GM06990 (cell line): Measurements from ENCODE around the gene UCN2.

Experiments
- DNase-seq: peaks from one replicate; pipeline ENCODE4 v3.0.0-alpha.2; 2011; ENCODE audit not compliant: insufficient read length; ENCODE audit errors: extremely low read depth
- H3K27me3 ChIP-seq: replicated peaks from 2 replicates; pipeline ENCODE4 v1.6.0; 2011; ENCODE audit warnings: low read length; ENCODE audit not compliant: control insufficient read depth, insufficient read depth
- H3K36me3 ChIP-seq: 2 replicates; pipeline ENCODE4 v1.5.1; 2011; ENCODE audit warnings: low read length; ENCODE audit not compliant: control insufficient read depth, insufficient read depth
- H3K4me3 ChIP-seq: replicated peaks from 2 replicates; pipeline ENCODE4 v1.5.1; 2011; ENCODE audit warnings: low read depth, mild to moderate bottlenecking, control low read depth, low read length
- CTCF ChIP-seq: IDR thresholded peaks from 2 replicates; pipeline ENCODE4 v1.5.1; 2011; ENCODE audit warnings: low read length, control low read depth, mild to moderate bottlenecking, inconsistent platforms; ENCODE audit not compliant: insufficient read depth, poor library complexity, severe bottlenecking

UCN2 gene

GRCh38 chr3:48593337-48593736 is 29.8 kb upstream of the UCN2 start:
- H3K4me3 ChIP-seq = no peak overlapping the region
- DNase-seq = no peak
- H3K27me3 ChIP-seq = no peaks in the 10 kb centered on the region; the same call in 1 of the 2 replicates
- H3K36me3 ChIP-seq = peaks cover under 1% of the 10 kb centered on the region; the same call in 1 of the 2 replicates
- no peak for TF ChIP-seq CTCF

GRCh38 chr3:48592519-48593087 is 29.0 kb upstream of the UCN2 start:
- Histone ChIP-seq H3K27me3 (no peaks in the 10 kb centered on the region; the same call in 1 of the 2 replicates), H3K4me3 (no peak overlapping the region), H3K36me3 (no peaks in the 10 kb centered on the region)
- DNase-seq = no peak
- no peak for TF ChIP-seq CTCF

GRCh38 chr3:48591886-48592518 is 28.4 kb upstream of the UCN2 start:
- no peak for DNase-seq
- no peak for TF ChIP-seq CTCF
- Histone ChIP-seq H3K36me3 (no peaks in the 10 kb centered on the region), H3K4me3 (no peak overlapping the region), H3K27me3 (no peaks in the 10 kb centered on the region; the same call in 1 of the 2 replicates)

DNA sequence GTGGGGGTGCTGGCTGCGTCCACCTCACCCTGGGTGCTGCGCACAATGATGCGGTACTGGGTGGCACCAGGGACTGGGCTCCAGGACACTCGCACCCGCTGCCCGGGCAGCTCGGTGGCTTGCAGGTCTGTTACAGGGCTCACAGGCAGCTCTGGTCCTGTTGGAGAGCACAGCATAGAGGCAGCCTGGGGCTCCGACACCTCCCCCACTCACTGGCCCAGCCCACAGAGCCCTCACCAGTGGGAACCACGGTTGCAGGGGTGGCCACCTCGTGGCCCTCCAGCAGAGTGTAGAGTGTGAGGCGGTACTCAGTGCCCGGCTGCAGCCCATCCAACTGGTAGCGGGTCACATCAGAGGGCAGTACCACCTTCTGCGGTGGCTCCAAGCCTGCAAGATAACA is 27.9 kb upstream of the UCN2 start:
- TF ChIP-seq CTCF = no peak
- DNase-seq = no peak
- H3K27me3 ChIP-seq = no peaks in the 10 kb centered on the region; the same call in none of the 2 replicates
- H3K4me3 ChIP-seq = no peak overlapping the region
- H3K36me3 ChIP-seq = no peaks in the 10 kb centered on the region

DNA sequence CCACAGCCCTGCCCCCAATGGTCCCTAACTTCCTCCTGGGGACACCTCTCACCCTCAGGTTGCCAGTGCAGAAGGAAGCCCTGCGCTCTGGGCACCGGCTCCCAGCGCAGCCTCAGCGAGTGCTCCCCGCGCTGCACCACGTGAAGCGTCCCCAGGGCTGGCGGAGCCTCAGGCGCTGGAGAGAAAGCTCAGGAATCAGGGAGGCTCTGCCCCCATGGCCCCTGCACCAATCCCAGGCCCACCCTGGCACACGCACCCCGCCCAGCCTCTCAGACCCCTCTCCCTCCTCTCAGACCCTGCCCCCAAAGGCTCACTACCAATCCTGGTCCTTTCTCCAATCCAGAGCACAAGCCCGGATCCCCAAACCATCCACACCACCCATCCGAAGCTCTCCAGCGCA is 24.6 kb upstream of the UCN2 start:
- H3K4me3 ChIP-seq = no peak overlapping the region
- no peaks in the 10 kb centered on the region; the same call in none of the 2 replicates for H3K27me3 ChIP-seq
- H3K36me3 ChIP-seq = no peaks in the 10 kb centered on the region
- DNase-seq = no peak
- no peak for TF ChIP-seq CTCF
